Uterus (tissue), 2 donors: Measurements from ENCODE around the gene UBE2QL1.

Experiments
- POLR2A ChIP-seq, 2 donors: fragments of 450-650 bp; IDR thresholded peaks; one replicate each; pipeline ENCODE4 v1.6.1; 2016; ENCODE audit warnings: antibody characterized with exemption in 2 of 2, mild to moderate bottlenecking in 1 of 2, moderate library complexity in 1 of 2
- TF ChIP-seq, protein P1 (sequence below), 4 experiments: fragments of 200-600 bp in 2 of 4; fragments of 450-650 bp in 2 of 4; sonication (generic) in 2 of 4; IDR thresholded peaks; one replicate each; pipeline ENCODE4 v1.5.1; 2016 to 2019; ENCODE audit warnings: antibody characterized with exemption in 4 of 4, mild to moderate bottlenecking in 2 of 4, moderate library complexity in 1 of 4

GRCh38 chr5:6475626-6476312 is 27.1 kb downstream of the UBE2QL1 start:
- TF ChIP-seq, protein P1, sequence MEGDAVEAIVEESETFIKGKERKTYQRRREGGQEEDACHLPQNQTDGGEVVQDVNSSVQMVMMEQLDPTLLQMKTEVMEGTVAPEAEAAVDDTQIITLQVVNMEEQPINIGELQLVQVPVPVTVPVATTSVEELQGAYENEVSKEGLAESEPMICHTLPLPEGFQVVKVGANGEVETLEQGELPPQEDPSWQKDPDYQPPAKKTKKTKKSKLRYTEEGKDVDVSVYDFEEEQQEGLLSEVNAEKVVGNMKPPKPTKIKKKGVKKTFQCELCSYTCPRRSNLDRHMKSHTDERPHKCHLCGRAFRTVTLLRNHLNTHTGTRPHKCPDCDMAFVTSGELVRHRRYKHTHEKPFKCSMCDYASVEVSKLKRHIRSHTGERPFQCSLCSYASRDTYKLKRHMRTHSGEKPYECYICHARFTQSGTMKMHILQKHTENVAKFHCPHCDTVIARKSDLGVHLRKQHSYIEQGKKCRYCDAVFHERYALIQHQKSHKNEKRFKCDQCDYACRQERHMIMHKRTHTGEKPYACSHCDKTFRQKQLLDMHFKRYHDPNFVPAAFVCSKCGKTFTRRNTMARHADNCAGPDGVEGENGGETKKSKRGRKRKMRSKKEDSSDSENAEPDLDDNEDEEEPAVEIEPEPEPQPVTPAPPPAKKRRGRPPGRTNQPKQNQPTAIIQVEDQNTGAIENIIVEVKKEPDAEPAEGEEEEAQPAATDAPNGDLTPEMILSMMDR (IDR thresholded peaks at IDR 0.05), result no peak
- TF ChIP-seq POLR2A (IDR thresholded peaks at IDR 0.05), result no peak
